BLaER1 (cell line): ENCODE data around the gene BTBD7.
A peak's percentile ranks its signal among the peaks of the same experiment; 100 is the strongest.
"Not testable (repeated sequence)": the region's sequence is repeated elsewhere in the genome, so short reads cannot be mapped to it uniquely, and the experiment has no call there.

ENCODE experiments used
- H3K27ac ChIP-seq: shearing (Covaris generic); formaldehyde crosslinking; 2 replicates; pipeline ENCODE4 v1.8.1; 2022
- H3K27me3 ChIP-seq: shearing (Covaris generic); formaldehyde crosslinking; 2 replicates; pipeline ENCODE4 v1.8.1; 2022
- H3K36me3 ChIP-seq: shearing (Covaris generic); formaldehyde crosslinking; 2 replicates; pipeline ENCODE4 v1.8.1; 2022
- H3K4me1 ChIP-seq: shearing (Covaris generic); formaldehyde crosslinking; 2 replicates; pipeline ENCODE4 v1.8.1; 2022
- H3K4me2 ChIP-seq: shearing (Covaris generic); formaldehyde crosslinking; 2 replicates; pipeline ENCODE4 v1.8.1; 2022
- H3K4me3 ChIP-seq: shearing (Covaris generic); formaldehyde crosslinking; 2 replicates; pipeline ENCODE4 v1.8.1; 2022
- H3K9ac ChIP-seq: shearing (Covaris generic); formaldehyde crosslinking; 2 replicates; pipeline ENCODE4 v1.8.1; 2022
- H3K9me3 ChIP-seq: shearing (Covaris generic); formaldehyde crosslinking; 2 replicates; pipeline ENCODE4 v1.8.1; 2022
- H4K20me1 ChIP-seq: shearing (Covaris generic); formaldehyde crosslinking; 2 replicates; pipeline ENCODE4 v1.8.1; 2022
- Cebpa-rat ChIP-seq: shearing (Covaris generic); IDR thresholded peaks from 2 replicates; pipeline ENCODE4 v1.8.1; 2022

Gene BTBD7

GRCh38 chr14:93267149-93267711, 65.6 kb downstream of the BTBD7 start:
- TF ChIP-seq Cebpa-rat, result no peak
- Histone ChIP-seq H3K4me3 (no peak overlapping the region), H3K4me1 (no peaks in the 10 kb centered on the region), H3K27me3 (no peaks in the 10 kb centered on the region), H3K36me3 (peaks cover 50% of the 10 kb centered on the region), H3K9me3 (no peaks in the 10 kb centered on the region), H3K4me2 (no peak overlapping the region), H3K9ac (no peak overlapping the region), H3K27ac (no peak overlapping the region), H4K20me1 (peaks cover 53% of the 10 kb centered on the region)

GRCh38 chr14:93266127-93266526, 66.7 kb downstream of the BTBD7 start:
- H3K36me3 ChIP-seq, result peaks cover 49% of the 10 kb centered on the region
- H3K9ac ChIP-seq, result no peak overlapping the region
- no peaks in the 10 kb centered on the region for H3K4me1 ChIP-seq
- no peaks in the 10 kb centered on the region for H3K27me3 ChIP-seq
- no peak overlapping the region for H3K4me2 ChIP-seq
- no peak overlapping the region for H3K27ac ChIP-seq
- H3K9me3 ChIP-seq, result no peaks in the 10 kb centered on the region
- H3K4me3 ChIP-seq, result no peak overlapping the region
- no peak for TF ChIP-seq Cebpa-rat
- peaks cover 53% of the 10 kb centered on the region for H4K20me1 ChIP-seq

DNA sequence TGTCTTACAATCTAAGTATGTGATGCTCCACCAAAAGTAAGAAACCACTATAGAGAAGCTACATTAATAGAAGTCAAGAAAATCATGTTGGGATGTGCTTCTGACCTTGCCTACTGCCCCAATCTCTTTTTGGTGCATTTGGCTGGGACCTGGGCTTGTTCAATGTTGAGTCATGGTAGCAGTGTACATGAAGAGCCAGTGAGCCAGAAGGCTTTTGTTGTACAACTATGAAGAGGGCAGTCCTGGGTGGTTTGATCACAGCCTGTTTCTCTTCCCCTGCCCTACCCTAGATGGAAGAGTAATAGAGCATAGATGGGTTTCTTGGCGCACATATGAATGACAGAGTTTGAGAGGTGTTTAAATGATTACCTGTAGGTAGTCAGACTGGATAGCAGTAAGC, 69.4 kb downstream of the BTBD7 start:
- no peak for TF ChIP-seq Cebpa-rat
- no peaks in the 10 kb centered on the region for H3K27me3 ChIP-seq
- peaks cover 41% of the 10 kb centered on the region for H4K20me1 ChIP-seq
- H3K36me3 ChIP-seq, result peaks cover 67% of the 10 kb centered on the region
- H3K9ac ChIP-seq, result no peak overlapping the region
- H3K4me2 ChIP-seq, result no peak overlapping the region
- H3K9me3 ChIP-seq, result no peaks in the 10 kb centered on the region
- H3K27ac ChIP-seq, result no peak overlapping the region
- no peak overlapping the region for H3K4me3 ChIP-seq
- H3K4me1 ChIP-seq, result no peaks in the 10 kb centered on the region

DNA sequence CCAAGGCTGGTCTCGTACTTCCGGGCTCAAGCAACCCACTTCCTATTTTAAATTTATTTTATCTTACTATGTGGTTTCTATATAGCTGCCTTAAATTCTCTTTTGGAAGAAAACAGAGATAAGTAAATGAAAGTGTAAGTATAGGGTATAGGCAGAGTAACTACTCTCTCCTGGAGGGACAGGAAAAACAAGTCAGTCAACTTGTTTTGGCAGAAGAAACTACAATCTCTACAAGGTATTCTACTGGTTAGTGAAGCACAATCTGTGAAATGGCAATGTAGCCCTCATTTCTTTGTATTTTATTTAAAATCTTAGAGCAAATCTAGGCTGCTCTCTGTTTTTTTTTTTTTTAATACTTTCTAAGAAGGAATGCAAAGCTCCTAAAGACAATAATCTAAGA, 70.4 kb downstream of the BTBD7 start:
- Histone ChIP-seq H3K4me2 (no peak overlapping the region), H3K4me3 (no peak overlapping the region), H3K36me3 (peaks cover 72% of the 10 kb centered on the region), H3K4me1 (no peaks in the 10 kb centered on the region), H4K20me1 (peaks cover 31% of the 10 kb centered on the region), H3K9me3 (no peaks in the 10 kb centered on the region), H3K27me3 (no peaks in the 10 kb centered on the region), H3K9ac (no peak overlapping the region), H3K27ac (no peak overlapping the region)
- no peak for TF ChIP-seq Cebpa-rat

GRCh38 chr14:93249128-93249831, 83.6 kb downstream of the BTBD7 start:
- Histone ChIP-seq H3K9ac (no peak overlapping the region), H3K4me1 (peaks cover 6% of the 10 kb centered on the region; the same call in 1 of the 2 replicates), H3K9me3 (peaks cover 10% of the 10 kb centered on the region), H4K20me1 (no peaks in the 10 kb centered on the region), H3K36me3 (peaks cover 79% of the 10 kb centered on the region), H3K4me2 (no peak overlapping the region), H3K27me3 (no peaks in the 10 kb centered on the region), H3K4me3 (no peak overlapping the region), H3K27ac (no peak overlapping the region)
- TF ChIP-seq Cebpa-rat, result no peak

DNA sequence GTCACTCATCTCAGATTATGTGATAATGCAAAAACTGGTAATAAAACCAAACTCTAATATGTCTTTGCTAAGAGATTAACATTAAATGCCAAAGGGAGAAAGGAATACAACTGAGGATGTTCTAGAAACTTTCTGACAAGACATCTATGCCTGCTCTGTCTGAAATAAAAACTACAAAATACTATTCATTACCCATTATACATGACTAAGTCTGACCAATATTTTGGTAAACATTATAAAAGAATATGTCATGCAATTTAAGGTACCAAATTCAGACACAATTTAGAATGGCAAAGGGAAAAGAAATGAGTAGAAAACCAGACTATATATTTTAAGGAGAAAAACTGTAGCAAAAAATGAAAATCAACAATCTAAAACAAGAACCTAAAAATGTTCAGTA, 86.3 kb downstream of the BTBD7 start:
- no peak for TF ChIP-seq Cebpa-rat
- Histone ChIP-seq H3K4me2 (no peak overlapping the region), H3K9ac (no peak overlapping the region), H4K20me1 (no peaks in the 10 kb centered on the region), H3K4me3 (no peak overlapping the region), H3K27ac (no peak overlapping the region), H3K36me3 (peaks cover 84% of the 10 kb centered on the region), H3K4me1 (no peaks in the 10 kb centered on the region; the same call in 1 of the 2 replicates), H3K27me3 (no peaks in the 10 kb centered on the region), H3K9me3 (no peaks in the 10 kb centered on the region)

DNA sequence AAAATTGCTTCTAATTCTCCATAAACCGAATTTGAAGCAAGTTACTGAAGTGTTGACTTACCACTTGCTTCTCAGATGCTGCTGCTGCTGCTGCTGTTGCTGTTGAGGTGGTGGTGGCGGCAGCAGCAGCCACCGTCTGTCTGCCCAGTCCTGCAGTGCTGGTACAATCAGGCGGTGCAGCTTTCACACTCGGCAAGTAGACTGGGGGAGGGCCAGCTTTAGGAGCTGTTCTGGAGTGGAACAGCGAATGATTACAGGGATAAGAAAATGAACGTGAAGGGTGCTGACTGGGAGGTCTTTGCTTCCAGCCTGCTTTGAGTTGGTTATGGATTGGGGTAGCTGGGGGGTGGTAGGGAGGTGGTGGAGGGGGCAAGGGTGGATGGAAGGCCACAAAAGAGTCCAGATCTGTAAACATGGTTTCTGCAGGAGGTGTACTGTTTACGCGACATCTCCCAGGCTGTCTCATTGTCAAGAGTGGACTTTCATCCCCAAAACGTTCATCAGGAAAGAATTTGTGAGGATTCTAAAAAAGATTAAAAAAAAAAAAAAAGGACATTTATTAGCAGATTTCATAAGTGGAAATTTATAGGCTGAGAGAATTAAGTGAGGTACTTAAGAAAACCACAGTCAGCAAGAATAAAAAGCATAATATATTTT, 86.9 kb downstream of the BTBD7 start:
- peaks cover 83% of the 10 kb centered on the region for H3K36me3 ChIP-seq
- no peak overlapping the region for H3K4me3 ChIP-seq
- H3K4me2 ChIP-seq, result no peak overlapping the region
- no peaks in the 10 kb centered on the region for H3K27me3 ChIP-seq
- H4K20me1 ChIP-seq, result no peaks in the 10 kb centered on the region
- H3K4me1 ChIP-seq, result peaks cover 6% of the 10 kb centered on the region
- no peak for TF ChIP-seq Cebpa-rat
- H3K9me3 ChIP-seq, result no peaks in the 10 kb centered on the region
- H3K9ac ChIP-seq, result no peak overlapping the region
- H3K27ac ChIP-seq, result no peak overlapping the region

GRCh38 chr14:93240678-93241000, 92.2 kb downstream of the BTBD7 start:
- peak overlapping the region; percentile 32 for H3K4me2 ChIP-seq
- H3K27ac ChIP-seq, result peak overlapping the region; percentile 48
- no peaks in the 10 kb centered on the region for H4K20me1 ChIP-seq
- peaks cover 16% of the 10 kb centered on the region for H3K4me1 ChIP-seq
- H3K4me3 ChIP-seq, result no peak overlapping the region
- H3K27me3 ChIP-seq, result no peaks in the 10 kb centered on the region
- H3K9ac ChIP-seq, result no peak overlapping the region
- no peak for TF ChIP-seq Cebpa-rat
- H3K9me3 ChIP-seq, result no peaks in the 10 kb centered on the region
- H3K36me3 ChIP-seq, result peaks cover 50% of the 10 kb centered on the region

DNA sequence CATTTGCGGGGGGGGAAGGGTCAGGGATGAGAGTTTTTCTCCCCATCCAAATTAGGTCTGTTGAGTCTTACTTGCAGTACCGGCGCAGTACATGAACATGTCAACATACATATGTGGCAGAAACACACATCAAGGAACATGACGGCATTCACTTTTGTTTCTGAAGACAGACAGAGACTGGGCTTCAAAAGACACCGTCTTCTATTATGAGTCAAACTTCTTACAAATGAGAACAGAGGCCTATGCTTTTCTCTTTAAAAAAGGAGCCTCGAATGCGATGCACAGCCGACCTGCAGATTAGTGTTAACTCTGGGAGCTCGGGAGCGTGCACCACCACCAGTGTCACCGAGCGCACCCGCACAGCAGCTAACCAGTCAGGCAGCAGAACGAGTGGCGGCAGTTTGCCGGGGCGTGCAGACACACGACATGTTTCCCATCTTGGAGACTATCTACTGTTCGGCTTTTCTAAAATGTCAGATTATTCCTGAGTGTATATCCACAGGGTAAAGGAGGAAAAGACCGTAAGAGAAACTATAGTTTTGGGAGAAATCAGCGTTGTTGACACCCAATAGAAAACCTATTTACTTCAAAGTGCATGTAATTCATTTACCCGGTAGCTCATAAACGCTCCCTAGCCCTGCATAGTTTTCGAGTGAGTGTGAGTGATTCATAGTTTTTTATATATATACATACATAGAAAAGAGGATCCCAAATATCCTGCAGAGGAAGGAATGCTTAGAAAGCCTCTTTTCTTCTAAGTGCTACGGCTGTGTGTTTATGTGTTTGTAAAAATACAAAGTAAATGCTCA, 92.8 kb downstream of the BTBD7 start:
- Histone ChIP-seq H3K4me1 (peaks cover 16% of the 10 kb centered on the region), H3K4me3 (no peak overlapping the region), H4K20me1 (no peaks in the 10 kb centered on the region), H3K36me3 (peaks cover 45% of the 10 kb centered on the region), H3K9me3 (no peaks in the 10 kb centered on the region), H3K27me3 (no peaks in the 10 kb centered on the region), H3K27ac (peak overlapping the region; percentile 48; the same call in 1 of the 2 replicates), H3K4me2 (peak overlapping the region; percentile 32), H3K9ac (no peak overlapping the region)
- TF ChIP-seq Cebpa-rat, result no peak

DNA sequence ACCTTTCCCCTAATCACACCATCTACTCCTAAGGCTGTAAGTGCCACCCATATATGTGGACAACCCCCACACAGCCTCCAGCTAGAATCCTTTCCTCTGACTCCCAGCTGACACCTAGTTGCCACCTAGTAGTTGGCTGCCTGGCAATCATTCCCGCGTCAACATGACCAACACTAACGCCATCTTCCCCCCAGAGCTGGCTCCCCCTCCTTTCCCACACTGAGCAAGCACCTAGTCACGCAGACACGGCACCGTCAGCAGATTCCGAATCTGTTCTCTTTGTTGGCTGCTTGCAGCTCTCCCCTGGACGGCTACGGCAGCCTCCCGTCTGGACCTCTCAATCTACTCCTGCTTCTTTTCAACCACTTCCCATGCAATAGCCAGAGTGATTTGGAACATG, 98.0 kb downstream of the BTBD7 start:
- Histone ChIP-seq H4K20me1 (no peaks in the 10 kb centered on the region), H3K36me3 (peaks cover 7% of the 10 kb centered on the region), H3K27me3 (no peaks in the 10 kb centered on the region), H3K9ac (no peak overlapping the region), H3K4me3 (no peak overlapping the region), H3K4me1 (no peaks in the 10 kb centered on the region), H3K4me2 (no peak overlapping the region), H3K27ac (no peak overlapping the region), H3K9me3 (no peaks in the 10 kb centered on the region)
- TF ChIP-seq Cebpa-rat, result no peak

DNA sequence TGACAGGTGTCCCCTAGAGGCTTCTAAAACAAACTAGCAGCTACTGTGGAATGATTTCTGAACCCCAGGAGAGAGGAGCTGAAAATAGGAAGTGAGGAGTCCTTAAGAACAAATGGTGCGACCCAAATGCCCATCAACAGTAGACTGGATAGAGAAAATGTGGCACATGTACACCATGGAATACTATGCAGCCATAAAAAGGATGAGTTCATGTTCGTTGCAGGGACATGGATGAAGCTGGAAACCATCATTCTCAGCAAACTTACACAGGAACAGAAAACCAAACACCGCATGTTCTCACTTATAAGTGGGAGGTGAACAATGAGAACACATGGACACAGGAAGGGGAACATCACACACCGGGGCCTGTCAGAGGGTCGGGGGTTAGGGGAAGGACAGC, 99.8 kb downstream of the BTBD7 start:
- H3K4me2 ChIP-seq, H3K4me1 ChIP-seq, H3K27me3 ChIP-seq, H3K27ac ChIP-seq, H3K9ac ChIP-seq, H3K4me3 ChIP-seq, H3K9me3 ChIP-seq, H4K20me1 ChIP-seq: not testable (repeated sequence)
- H3K36me3 ChIP-seq, result peaks cover 22% of the 10 kb centered on the region
